ENCODE data around the gene HTRA1.

The HTRA1 gene

GRCh38 chr10:122532601-122533296 is 71.4 kb downstream of the HTRA1 start:
- Mint-ChIP-seq H3K27me3 (peaks cover 0 to 21% of the 10 kb centered on the region in 2 donors), H3K4me3 (no peak overlapping the region), H3K27ac (no peak overlapping the region), H3K36me3 (ENCODE audit: insufficient read depth) (no peaks in the 10 kb centered on the region), H3K9me3 (no peaks in the 10 kb centered on the region), H3K4me1 (ENCODE audit: low read depth in 2 of 2) (no peaks in the 10 kb centered on the region)
- ATAC-seq (replicated peaks) (no peak), DNase-seq (no peak)

- peaks cover 0 to 14% of the 10 kb centered on the region in 2 donors for H3K27me3 Mint-ChIP-seq
- H3K36me3 Mint-ChIP-seq (ENCODE audit: insufficient read depth) = no peaks in the 10 kb centered on the region
- no peak overlapping the region for H3K4me3 Mint-ChIP-seq
- H3K4me1 Mint-ChIP-seq (ENCODE audit: low read depth in 2 of 2) = peaks cover 15 to 21% of the 10 kb centered on the region in 2 donors
- DNase-seq = no peak
- no peaks in the 10 kb centered on the region for H3K9me3 Mint-ChIP-seq
- no peak overlapping the region for H3K27ac Mint-ChIP-seq
- no peak for ATAC-seq (replicated peaks)
Measured at GRCh38 chr10:122537545-122537944, 76.2 kb downstream of the HTRA1 start.

DNA sequence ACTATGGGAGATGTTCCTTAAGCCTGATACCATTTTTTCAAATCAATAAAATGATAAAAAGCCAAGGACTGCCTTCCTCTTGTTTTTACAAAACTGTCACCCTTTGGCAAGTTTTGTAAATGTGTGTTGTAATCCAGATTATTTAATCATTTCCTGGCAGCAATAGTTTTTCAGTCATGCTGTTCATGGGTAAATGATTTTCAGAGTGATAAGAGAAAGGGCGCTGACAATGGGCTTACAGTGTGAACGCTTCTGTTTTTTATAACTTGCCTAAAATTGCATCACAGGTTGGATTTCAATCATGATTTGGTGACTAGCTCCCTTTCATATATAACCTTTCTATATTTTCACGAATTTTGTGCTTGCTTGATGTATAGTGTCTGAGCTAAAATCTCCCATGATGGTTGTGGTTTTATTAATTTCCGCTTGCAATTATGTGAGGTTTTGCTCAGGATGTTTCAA is 80.2 kb downstream of the HTRA1 start:
- Mint-ChIP-seq H3K4me3 (peak overlapping the region; percentile 16 to 46), H3K9me3 (no peaks in the 10 kb centered on the region), H3K4me1 (ENCODE audit: low read depth in 2 of 2) (peaks cover 34 to 46% of the 10 kb centered on the region in 2 donors), H3K36me3 (ENCODE audit: insufficient read depth) (no peaks in the 10 kb centered on the region), H3K27ac (peak overlapping the region; percentile 51 to 52), H3K27me3 (peaks cover 0 to 4% of the 10 kb centered on the region in 2 donors)
- DNase-seq = no peak
- ATAC-seq (replicated peaks) = peak; percentile 54

GRCh38 chr10:122543676-122544445 is 82.5 kb downstream of the HTRA1 start:
- H3K4me1 Mint-ChIP-seq (ENCODE audit: low read depth in 2 of 2) = peaks cover 34 to 46% of the 10 kb centered on the region in 2 donors
- no peaks in the 10 kb centered on the region for H3K36me3 Mint-ChIP-seq (ENCODE audit: insufficient read depth)
- peak overlapping the region in 1 of 2 donors; percentile 77 for H3K27ac Mint-ChIP-seq
- H3K9me3 Mint-ChIP-seq = no peaks in the 10 kb centered on the region
- peak overlapping the region in 1 of 2 donors; percentile 60 for H3K4me3 Mint-ChIP-seq
- no peak for DNase-seq
- ATAC-seq (replicated peaks) = no peak
- no peaks in the 10 kb centered on the region for H3K27me3 Mint-ChIP-seq

GRCh38 chr10:122544493-122544892 is 83.1 kb downstream of the HTRA1 start:
- Mint-ChIP-seq H3K27ac (peak overlapping the region; percentile 6 to 77), H3K4me1 (ENCODE audit: low read depth in 2 of 2) (peaks cover 32 to 46% of the 10 kb centered on the region in 2 donors), H3K4me3 (peak overlapping the region in 1 of 2 donors; percentile 60), H3K27me3 (no peaks in the 10 kb centered on the region), H3K36me3 (ENCODE audit: insufficient read depth) (no peaks in the 10 kb centered on the region), H3K9me3 (no peaks in the 10 kb centered on the region)
- DNase-seq (peak in 2 of 3 experiments; percentile 48), ATAC-seq (replicated peaks) (peak; percentile 91)

- H3K9me3 Mint-ChIP-seq = no peaks in the 10 kb centered on the region
- no peaks in the 10 kb centered on the region for H3K36me3 Mint-ChIP-seq (ENCODE audit: insufficient read depth)
- no peak overlapping the region for H3K4me3 Mint-ChIP-seq
- no peak for ATAC-seq (replicated peaks)
- H3K27me3 Mint-ChIP-seq = no peaks in the 10 kb centered on the region
- H3K4me1 Mint-ChIP-seq (ENCODE audit: low read depth in 2 of 2) = peaks cover 25 to 42% of the 10 kb centered on the region in 2 donors
- no peak for DNase-seq
- H3K27ac Mint-ChIP-seq = no peak overlapping the region
Measured at GRCh38 chr10:122546242-122546641, 84.9 kb downstream of the HTRA1 start.

DNA sequence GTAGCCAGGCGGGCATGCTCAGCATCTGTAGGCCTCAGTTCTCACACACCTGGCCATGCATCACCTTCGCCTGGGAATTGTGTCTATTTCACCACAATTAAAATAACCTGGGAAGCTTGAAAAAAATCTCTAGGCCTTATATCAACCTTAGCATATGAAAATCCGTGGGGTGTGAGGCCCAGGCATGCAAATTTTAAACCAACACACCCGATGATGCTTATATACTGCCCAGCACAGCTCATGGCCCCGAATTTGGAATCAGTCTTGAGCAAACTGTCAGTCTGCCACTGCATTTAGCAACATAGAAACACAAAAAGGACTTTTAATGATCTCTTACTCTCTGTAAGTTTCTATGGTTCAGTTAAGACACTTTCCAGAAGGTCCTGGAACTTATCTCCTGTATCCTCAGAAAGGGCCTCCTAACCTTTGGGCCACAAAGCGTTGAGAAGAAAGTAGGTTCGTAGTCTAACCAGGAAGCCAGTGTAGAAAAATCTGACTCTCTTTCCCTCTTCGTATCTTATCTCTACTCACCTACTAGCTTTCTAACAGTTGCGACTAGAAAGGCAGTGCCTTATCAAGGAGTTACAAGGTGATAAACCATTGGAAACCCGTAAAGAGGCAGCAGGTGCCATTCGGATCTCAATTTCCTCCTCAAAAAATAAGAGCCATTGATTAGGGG is 87.2 kb downstream of the HTRA1 start:
- no peaks in the 10 kb centered on the region for H3K27me3 Mint-ChIP-seq
- no peak overlapping the region for H3K4me3 Mint-ChIP-seq
- ATAC-seq (replicated peaks) = no peak
- peaks cover 17 to 34% of the 10 kb centered on the region in 2 donors for H3K4me1 Mint-ChIP-seq (ENCODE audit: low read depth in 2 of 2)
- no peak for DNase-seq
- no peaks in the 10 kb centered on the region for H3K9me3 Mint-ChIP-seq
- peak overlapping the region in 1 of 2 donors; percentile 11 for H3K27ac Mint-ChIP-seq
- no peaks in the 10 kb centered on the region for H3K36me3 Mint-ChIP-seq (ENCODE audit: insufficient read depth)

- H3K27me3 Mint-ChIP-seq = no peaks in the 10 kb centered on the region
- DNase-seq (no peak), ATAC-seq (replicated peaks) (no peak)
- H3K4me3 Mint-ChIP-seq = no peak overlapping the region
- no peaks in the 10 kb centered on the region for H3K9me3 Mint-ChIP-seq
- H3K4me1 Mint-ChIP-seq (ENCODE audit: low read depth in 2 of 2) = peaks cover 8 to 24% of the 10 kb centered on the region in 2 donors
- H3K27ac Mint-ChIP-seq = peak overlapping the region; percentile 38 to 61
- no peaks in the 10 kb centered on the region for H3K36me3 Mint-ChIP-seq (ENCODE audit: insufficient read depth)
Measured at GRCh38 chr10:122549636-122550035, 88.3 kb downstream of the HTRA1 start.

DNA sequence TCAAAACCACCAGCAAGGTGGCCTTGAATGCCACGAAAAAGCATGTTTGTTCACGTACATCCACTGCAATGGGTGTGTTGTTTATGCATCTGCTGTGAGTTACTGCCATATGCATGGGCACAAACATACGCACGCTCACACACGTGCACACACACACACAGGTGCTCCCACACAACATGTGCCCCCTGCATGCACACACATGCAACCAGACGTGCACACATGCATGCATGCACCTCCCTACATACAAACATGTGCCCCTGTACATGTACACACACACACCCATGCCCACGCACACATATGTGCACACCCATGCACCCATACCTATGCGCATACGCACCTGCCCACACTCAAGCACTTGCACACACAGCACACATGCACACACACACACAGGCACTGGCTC is 89.1 kb downstream of the HTRA1 start:
- Mint-ChIP-seq H3K4me3 (no peak overlapping the region), H3K36me3 (ENCODE audit: insufficient read depth) (no peaks in the 10 kb centered on the region), H3K9me3 (no peaks in the 10 kb centered on the region), H3K27ac (no peak overlapping the region), H3K4me1 (ENCODE audit: low read depth in 2 of 2) (peaks cover 8 to 19% of the 10 kb centered on the region in 2 donors), H3K27me3 (peaks cover 0 to 2% of the 10 kb centered on the region in 2 donors)
- ATAC-seq (replicated peaks) (no peak), DNase-seq (no peak)

GRCh38 chr10:122550983-122551382 is 89.6 kb downstream of the HTRA1 start:
- no peak for DNase-seq
- peak overlapping the region; percentile 55 to 56 for H3K27ac Mint-ChIP-seq
- no peaks in the 10 kb centered on the region for H3K36me3 Mint-ChIP-seq (ENCODE audit: insufficient read depth)

GRCh38 chr10:122551450-122551849 is 90.1 kb downstream of the HTRA1 start:
- Mint-ChIP-seq H3K4me3 (peak overlapping the region in 1 of 2 donors; percentile 55), H3K36me3 (ENCODE audit: insufficient read depth) (no peaks in the 10 kb centered on the region), H3K27me3 (peaks cover 7 to 11% of the 10 kb centered on the region in 2 donors), H3K27ac (peak overlapping the region in 1 of 2 donors; percentile 56), H3K9me3 (no peaks in the 10 kb centered on the region), H3K4me1 (ENCODE audit: low read depth in 2 of 2) (peaks cover 8 to 23% of the 10 kb centered on the region in 2 donors)
- ATAC-seq (replicated peaks) (peak; percentile 91), DNase-seq (peak; percentile 29 to 37 (median 29))

More at GRCh38 chr10:122550983-122551382, 89.6 kb downstream of the HTRA1 start:
- ATAC-seq (replicated peaks) = peak; percentile 48
- Mint-ChIP-seq H3K4me3 (peak overlapping the region in 1 of 2 donors; percentile 55), H3K4me1 (ENCODE audit: low read depth in 2 of 2) (peaks cover 8 to 19% of the 10 kb centered on the region in 2 donors), H3K9me3 (no peaks in the 10 kb centered on the region), H3K27me3 (peaks cover 3 to 6% of the 10 kb centered on the region in 2 donors)

DNA sequence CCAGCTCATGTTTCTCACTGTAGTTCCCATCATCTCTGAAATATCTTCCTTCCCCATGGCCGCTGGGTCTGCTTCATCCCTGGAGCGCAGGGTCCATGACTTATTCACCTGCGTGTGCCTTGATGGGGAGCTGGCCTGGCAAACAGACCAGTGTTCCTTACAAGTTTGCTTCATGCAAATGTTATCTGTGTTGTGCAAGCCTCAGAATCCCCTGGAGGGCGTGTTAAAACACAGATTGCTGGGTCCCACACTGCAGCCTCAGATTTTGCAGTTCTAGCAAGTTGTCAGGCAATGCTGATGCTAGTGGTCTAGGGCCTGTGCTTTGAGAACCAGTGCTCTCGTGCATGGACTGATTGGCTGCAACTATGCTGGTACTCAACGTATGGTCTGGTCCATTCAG is 92.0 kb downstream of the HTRA1 start:
- H3K9me3 Mint-ChIP-seq = no peaks in the 10 kb centered on the region
- H3K27ac Mint-ChIP-seq = no peak overlapping the region
- H3K36me3 Mint-ChIP-seq (ENCODE audit: insufficient read depth) = no peaks in the 10 kb centered on the region
- H3K27me3 Mint-ChIP-seq = peaks cover 10 to 14% of the 10 kb centered on the region in 2 donors
- ATAC-seq (replicated peaks) (no peak), DNase-seq (no peak)
- H3K4me3 Mint-ChIP-seq = no peak overlapping the region
- peaks cover 10 to 30% of the 10 kb centered on the region in 2 donors for H3K4me1 Mint-ChIP-seq (ENCODE audit: low read depth in 2 of 2)
